GM23338 (cell line): ENCODE measurements around the gene CARHSP1. TPM values are rescaled to one million over a fixed set of nuclear protein-coding genes. Genes with fewer than 3 reads are reported as not detected.
A peak's percentile ranks its signal among the peaks of the same experiment; 100 is the strongest.

ENCODE experiments used
- ATAC-seq: fragments of 200-7000 bp; cut with Tn5 transposase; 3 replicates; pipeline ENCODE4 v1.9.1; 2020
- DNase-seq: peaks from one replicate; pipeline ENCODE4 v3.0.0-alpha.2; 2015; ENCODE audit warnings: low spot score
- H2AFZ ChIP-seq: fragments of 200-600 bp; sonication (generic); 2 replicates; pipeline ENCODE4 v1.8.0; 2016; ENCODE audit warnings: antibody characterized with exemption, mild to moderate bottlenecking, moderate library complexity
- H3F3A ChIP-seq: fragments of 200-600 bp; sonication (generic); replicated peaks from 2 replicates; pipeline ENCODE4 v1.8.0; 2017; ENCODE audit warnings: antibody characterized with exemption, mixed run types, low read depth
- H3K27ac ChIP-seq: fragments of 200-600 bp; sonication (generic); 2 replicates; pipeline ENCODE4 v1.6.1; 2016; ENCODE audit warnings: low read depth
- H3K27me3 ChIP-seq: fragments of 200-600 bp; sonication (generic); 2 replicates; pipeline ENCODE4 v1.8.0; 2016; ENCODE audit warnings: mild to moderate bottlenecking, mixed run types, moderate library complexity; ENCODE audit not compliant: insufficient read depth
- H3K36me3 ChIP-seq: fragments of 200-600 bp; sonication (generic); 2 replicates; pipeline ENCODE4 v1.8.0; 2016; ENCODE audit warnings: mild to moderate bottlenecking; ENCODE audit not compliant: insufficient read depth
- H3K4me1 ChIP-seq: fragments of 200-600 bp; sonication (generic); 2 replicates; pipeline ENCODE4 v1.8.0; 2016; ENCODE audit warnings: mild to moderate bottlenecking, moderate library complexity; ENCODE audit not compliant: insufficient read depth
- H3K4me2 ChIP-seq: fragments of 200-600 bp; sonication (generic); 2 replicates; pipeline ENCODE4 v1.7.1; 2017; ENCODE audit warnings: mixed run types
- H3K4me3 ChIP-seq: fragments of 200-600 bp; sonication (generic); 2 replicates; pipeline ENCODE4 v1.6.1; 2016; ENCODE audit warnings: mixed run types
- H3K79me2 ChIP-seq: fragments of 200-600 bp; sonication (generic); replicated peaks from 2 replicates; pipeline ENCODE4 v1.8.0; 2017; ENCODE audit warnings: mild to moderate bottlenecking; ENCODE audit not compliant: insufficient read depth
- H3K9me2 ChIP-seq: fragments of 200-600 bp; sonication (generic); 2 replicates; pipeline ENCODE4 v1.8.0; 2017; ENCODE audit not compliant: insufficient read depth
- H4K20me1 ChIP-seq: fragments of 200-600 bp; sonication (generic); replicated peaks from 2 replicates; pipeline ENCODE4 v1.8.0; 2017; ENCODE audit warnings: mild to moderate bottlenecking; ENCODE audit not compliant: insufficient read depth
- H3K27ac Mint-ChIP-seq: 2 replicates; pipeline ENCODE4 v1.8.0; 2020; ENCODE audit warnings: inconsistent platforms, mild to moderate bottlenecking, moderate library complexity, mixed read lengths
- H3K27me3 Mint-ChIP-seq: 3 replicates; pipeline ENCODE4 v1.8.0; 2022; ENCODE audit warnings: low read depth, mild to moderate bottlenecking, moderate library complexity, mixed read lengths, inconsistent platforms; ENCODE audit not compliant: insufficient read depth, poor library complexity
- H3K36me3 Mint-ChIP-seq: 3 replicates; pipeline ENCODE4 v1.8.0; 2021; ENCODE audit warnings: low read depth, mild to moderate bottlenecking, inconsistent platforms, moderate library complexity, mixed read lengths
- H3K4me1 Mint-ChIP-seq: 3 replicates; pipeline ENCODE4 v1.8.0; 2020; ENCODE audit warnings: mild to moderate bottlenecking, inconsistent platforms, mixed read lengths
- H3K4me3 Mint-ChIP-seq: 3 replicates; pipeline ENCODE4 v1.8.0; 2021; ENCODE audit warnings: moderate library complexity, mild to moderate bottlenecking, inconsistent platforms, mixed read lengths
- H3K9me3 Mint-ChIP-seq: 3 replicates; pipeline ENCODE4 v1.8.0; 2020; ENCODE audit warnings: moderate library complexity, mild to moderate bottlenecking, inconsistent platforms, mixed read lengths
- CREB1 ChIP-seq: fragments of 250-450 bp; sonication (Bioruptor Pico); IDR thresholded peaks from 2 replicates; pipeline ENCODE4 v1.5.0; 2020; ENCODE audit warnings: low read depth, mild to moderate bottlenecking, moderate library complexity
- EZH2 ChIP-seq: fragments of 200-600 bp; sonication (generic); IDR thresholded peaks from one replicate; pipeline ENCODE4 v1.8.0; 2017; ENCODE audit warnings: antibody characterized with exemption, mild to moderate bottlenecking, low read depth; ENCODE audit not compliant: unreplicated experiment
- EZH2phosphoT487 ChIP-seq: fragments of 200-600 bp; sonication (generic); IDR thresholded peaks from one replicate; pipeline ENCODE4 v1.8.1; 2018; ENCODE audit warnings: antibody characterized with exemption; ENCODE audit not compliant: unreplicated experiment
- NANOG ChIP-seq: IDR thresholded peaks from 2 replicates; pipeline ENCODE4 v1.6.1; 2016; ENCODE audit warnings: antibody characterized with exemption, borderline replicate concordance
- STAT1 ChIP-seq: IDR thresholded peaks from one replicate; pipeline ENCODE4 v1.6.1; 2016; ENCODE audit warnings: antibody characterized with exemption; ENCODE audit not compliant: unreplicated experiment
- ZNF114 ChIP-seq: fragments of 250-450 bp; sonication (Bioruptor Pico); IDR thresholded peaks from 2 replicates; pipeline ENCODE4 v1.5.0; 2020; ENCODE audit warnings: mild to moderate bottlenecking, moderate library complexity
- ZNF331 ChIP-seq: fragments of 250-450 bp; sonication (Bioruptor Pico); IDR thresholded peaks from 2 replicates; pipeline ENCODE4 v1.5.0; 2020; ENCODE audit warnings: low read depth, mild to moderate bottlenecking, moderate library complexity
- polyA plus RNA-seq: library from polyadenylated mRNA; unstranded; fragments of >200 nt; fragmentation: Nextera tagmentation; extraction: Ambion mirVana; gene quantifications from 2 replicates; pipeline ENCODE4 v1.2.1, GENCODE V29; 2016
- total RNA-seq: library from RNA; depleted of rRNA; stranded (reverse); fragments of >200 nt; shearing (Covaris generic); gene quantifications from 2 replicates; pipeline ENCODE4 v1.2.3, GENCODE V29; 2014
- TF ChIP-seq, protein P1 (sequence below): IDR thresholded peaks from 2 replicates; pipeline ENCODE4 v1.6.1; 2016; ENCODE audit warnings: antibody characterized with exemption
- TF ChIP-seq, protein P2 (sequence below), 2 experiments: fragments of 200-600 bp in 1 of 2; sonication (generic) in 1 of 2; conservative IDR thresholded peaks; 2 replicates each; pipeline versions ENCODE4 v1.5.1 to v1.6.1; 2016 to 2017; ENCODE audit warnings: antibody characterized with exemption in 2 of 2, low read depth in 2 of 2, mild to moderate bottlenecking in 2 of 2, moderate library complexity in 1 of 2

Gene CARHSP1
- total and polyA plus RNA-seq, 2 experiments from 2014 or later, result 286 to 339 TPM

DNA sequence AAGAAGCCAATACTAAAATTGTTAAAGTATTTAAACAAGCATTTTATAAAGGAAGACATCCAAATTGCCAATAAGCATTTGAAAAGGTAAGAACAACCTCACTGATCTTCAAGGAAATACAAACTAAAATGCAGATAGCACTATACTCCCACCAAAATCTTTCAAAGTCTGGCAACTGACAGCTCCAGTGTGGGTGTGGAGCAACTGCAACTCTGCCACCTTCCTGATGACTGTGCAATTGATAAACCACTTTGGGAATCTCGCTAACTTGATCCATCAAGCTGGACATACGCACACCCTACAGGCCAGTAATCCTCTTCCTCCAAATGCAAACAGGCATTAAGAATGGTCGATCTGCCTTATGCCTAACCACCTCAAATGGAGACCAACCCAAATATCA, 45.3 kb upstream of the CARHSP1 start:
- peaks cover 41% of the 10 kb centered on the region for H3K36me3 ChIP-seq
- H3K4me2 ChIP-seq, result no peak overlapping the region
- no peak for DNase-seq
- no peak for TF ChIP-seq EZH2
- TF ChIP-seq, protein P1, sequence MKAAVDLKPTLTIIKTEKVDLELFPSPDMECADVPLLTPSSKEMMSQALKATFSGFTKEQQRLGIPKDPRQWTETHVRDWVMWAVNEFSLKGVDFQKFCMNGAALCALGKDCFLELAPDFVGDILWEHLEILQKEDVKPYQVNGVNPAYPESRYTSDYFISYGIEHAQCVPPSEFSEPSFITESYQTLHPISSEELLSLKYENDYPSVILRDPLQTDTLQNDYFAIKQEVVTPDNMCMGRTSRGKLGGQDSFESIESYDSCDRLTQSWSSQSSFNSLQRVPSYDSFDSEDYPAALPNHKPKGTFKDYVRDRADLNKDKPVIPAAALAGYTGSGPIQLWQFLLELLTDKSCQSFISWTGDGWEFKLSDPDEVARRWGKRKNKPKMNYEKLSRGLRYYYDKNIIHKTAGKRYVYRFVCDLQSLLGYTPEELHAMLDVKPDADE, result no peak
- TF ChIP-seq NANOG, result no peak
- no peak for TF ChIP-seq STAT1
- peaks cover 93% of the 10 kb centered on the region for H3K36me3 Mint-ChIP-seq
- H3K9me3 Mint-ChIP-seq, result no peaks in the 10 kb centered on the region
- no peak overlapping the region for H3K4me3 ChIP-seq
- no peak overlapping the region for H3K27ac ChIP-seq
- peaks cover 36% of the 10 kb centered on the region; the same call in 1 of the 2 replicates for H3K79me2 ChIP-seq
- H3K9me2 ChIP-seq, result no peaks in the 10 kb centered on the region
- peak overlapping the region; percentile 2; the same call in 1 of the 2 replicates for H3K27ac Mint-ChIP-seq
- no peaks in the 10 kb centered on the region for H3K27me3 ChIP-seq
- no peak for ATAC-seq
- peaks cover 17% of the 10 kb centered on the region for H3K4me1 Mint-ChIP-seq
- no peaks in the 10 kb centered on the region; the same call in 1 of the 2 replicates for H3K4me1 ChIP-seq
- no peak overlapping the region for H2AFZ ChIP-seq
- H3F3A ChIP-seq, result peaks cover 22% of the 10 kb centered on the region; the same call in 1 of the 2 replicates
- peaks cover 42% of the 10 kb centered on the region for H4K20me1 ChIP-seq
- H3K4me3 Mint-ChIP-seq, result no peak overlapping the region
- peaks cover 10% of the 10 kb centered on the region for H3K27me3 Mint-ChIP-seq

DNA sequence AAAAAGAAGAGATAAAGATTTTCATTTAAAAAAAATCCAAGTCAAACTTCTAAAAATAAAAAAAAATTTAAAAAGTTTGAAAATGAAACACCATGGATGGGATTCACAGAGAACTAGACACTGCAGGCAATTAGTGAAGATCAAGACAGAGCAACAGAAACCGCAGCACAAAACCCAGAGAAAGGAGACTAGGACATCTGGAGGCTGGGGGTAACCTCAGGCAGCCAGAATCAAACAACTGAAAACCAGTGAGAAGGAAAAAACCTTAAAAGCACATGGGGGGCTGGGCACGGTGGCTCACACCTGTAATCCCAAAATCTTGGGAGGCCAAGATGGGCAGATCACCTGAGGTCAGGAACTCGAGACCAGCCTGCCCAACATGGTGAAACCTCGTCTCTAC, 44.0 kb upstream of the CARHSP1 start:
- H3K4me1 ChIP-seq, result no peaks in the 10 kb centered on the region; the same call in 1 of the 2 replicates
- peaks cover 47% of the 10 kb centered on the region for H4K20me1 ChIP-seq
- no peaks in the 10 kb centered on the region for H3K9me3 Mint-ChIP-seq
- no peaks in the 10 kb centered on the region for H3K9me2 ChIP-seq
- no peak overlapping the region for H3K4me3 ChIP-seq
- no peak for ATAC-seq
- H3F3A ChIP-seq, result peaks cover 28% of the 10 kb centered on the region
- DNase-seq, result no peak
- H3K27me3 ChIP-seq, result no peaks in the 10 kb centered on the region
- no peak overlapping the region for H3K4me2 ChIP-seq
- no peak overlapping the region for H3K4me3 Mint-ChIP-seq
- H3K36me3 Mint-ChIP-seq, result peaks cover 90% of the 10 kb centered on the region
- H3K79me2 ChIP-seq, result peaks cover 36% of the 10 kb centered on the region; the same call in 1 of the 2 replicates
- no peak overlapping the region for H2AFZ ChIP-seq
- peaks cover 41% of the 10 kb centered on the region for H3K36me3 ChIP-seq
- no peak for TF ChIP-seq EZH2phosphoT487
- TF ChIP-seq, protein P1, result no peak
- TF ChIP-seq ZNF331 (CRISPR knock-in tag), result no peak
- peak overlapping the region; percentile 19; the same call in 1 of the 2 replicates for H3K27ac ChIP-seq
- H3K4me1 Mint-ChIP-seq, result peaks cover 17% of the 10 kb centered on the region
- peaks cover 8% of the 10 kb centered on the region for H3K27me3 Mint-ChIP-seq
- H3K27ac Mint-ChIP-seq, result no peak overlapping the region

DNA sequence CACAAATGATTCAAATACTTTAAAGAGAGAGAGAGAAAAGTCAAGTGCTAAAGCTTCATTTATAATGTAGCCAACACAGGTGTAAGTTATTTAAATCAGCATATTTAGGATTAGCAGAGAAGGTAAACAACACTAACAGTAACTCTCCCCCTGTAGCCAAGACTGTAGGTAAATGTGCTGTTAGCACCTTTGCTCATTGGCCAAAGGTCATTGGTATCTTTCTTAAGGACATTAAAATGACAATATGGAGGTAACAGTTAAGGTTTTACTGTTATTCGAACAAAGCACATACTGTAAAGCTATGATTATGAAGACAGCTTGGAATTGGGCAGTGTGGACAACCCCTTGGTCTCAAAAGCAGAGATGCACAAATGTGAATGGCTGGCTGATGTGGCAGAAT, 42.0 kb upstream of the CARHSP1 start:
- Mint-ChIP-seq H3K27ac (0 out of 2 replicates have a peak overlapping the region, but pooled peaks have one; percentile 33), H3K4me3 (no peak overlapping the region)
- peaks cover 53% of the 10 kb centered on the region for H3K36me3 ChIP-seq
- TF ChIP-seq ZNF114 (CRISPR knock-in tag) (no peak), CREB1 (CRISPR knock-in tag) (no peak), EZH2phosphoT487 (no peak)
- TF ChIP-seq, protein P2, sequence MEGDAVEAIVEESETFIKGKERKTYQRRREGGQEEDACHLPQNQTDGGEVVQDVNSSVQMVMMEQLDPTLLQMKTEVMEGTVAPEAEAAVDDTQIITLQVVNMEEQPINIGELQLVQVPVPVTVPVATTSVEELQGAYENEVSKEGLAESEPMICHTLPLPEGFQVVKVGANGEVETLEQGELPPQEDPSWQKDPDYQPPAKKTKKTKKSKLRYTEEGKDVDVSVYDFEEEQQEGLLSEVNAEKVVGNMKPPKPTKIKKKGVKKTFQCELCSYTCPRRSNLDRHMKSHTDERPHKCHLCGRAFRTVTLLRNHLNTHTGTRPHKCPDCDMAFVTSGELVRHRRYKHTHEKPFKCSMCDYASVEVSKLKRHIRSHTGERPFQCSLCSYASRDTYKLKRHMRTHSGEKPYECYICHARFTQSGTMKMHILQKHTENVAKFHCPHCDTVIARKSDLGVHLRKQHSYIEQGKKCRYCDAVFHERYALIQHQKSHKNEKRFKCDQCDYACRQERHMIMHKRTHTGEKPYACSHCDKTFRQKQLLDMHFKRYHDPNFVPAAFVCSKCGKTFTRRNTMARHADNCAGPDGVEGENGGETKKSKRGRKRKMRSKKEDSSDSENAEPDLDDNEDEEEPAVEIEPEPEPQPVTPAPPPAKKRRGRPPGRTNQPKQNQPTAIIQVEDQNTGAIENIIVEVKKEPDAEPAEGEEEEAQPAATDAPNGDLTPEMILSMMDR (conservative IDR thresholded peaks at IDR 0.05; ENCODE audit: low read depth in 2 of 2), result no peak

More for the DNA sequence above, 42.0 kb upstream of the CARHSP1 start:
- Histone ChIP-seq H3K4me3 (no peak overlapping the region), H3K79me2 (peaks cover 36% of the 10 kb centered on the region; the same call in 1 of the 2 replicates), H3F3A (peaks cover 28% of the 10 kb centered on the region), H3K27me3 (no peaks in the 10 kb centered on the region), H2AFZ (no peak overlapping the region), H4K20me1 (peaks cover 47% of the 10 kb centered on the region), H3K4me2 (no peak overlapping the region), H3K9me2 (no peaks in the 10 kb centered on the region), H3K4me1 (no peaks in the 10 kb centered on the region; the same call in 1 of the 2 replicates), H3K27ac (peak overlapping the region; percentile 86)
- ATAC-seq, result no peak
- Mint-ChIP-seq H3K27me3 (peaks cover 10% of the 10 kb centered on the region), H3K4me1 (peaks cover 17% of the 10 kb centered on the region), H3K9me3 (no peaks in the 10 kb centered on the region), H3K36me3 (peaks cover 87% of the 10 kb centered on the region)
- DNase-seq, result no peak
